HT-29 (cell line): ENCODE data around the gene AOX1. TPM values are rescaled to one million over a fixed set of nuclear protein-coding genes. Genes with fewer than 3 reads are reported as not detected.
A peak's percentile ranks its signal among the peaks of the same experiment; 100 is the strongest.
"Not testable (repeated sequence)": the region's sequence is repeated elsewhere in the genome, so short reads cannot be mapped to it uniquely, and the experiment has no call there.

Experiments used
- DNase-seq: peaks from one replicate; pipeline ENCODE4 v3.0.0-alpha.2; 2015; ENCODE audit warnings: low spot score
- total RNA-seq: library from RNA; depleted of rRNA; stranded (reverse); fragments of >200 nt; shearing (Covaris generic); gene quantifications from 2 replicates; pipeline ENCODE4 v1.2.3, GENCODE V29; 2014; rRNA removed

The AOX1 gene
- total RNA-seq: not detected in 2 replicates

- DNase-seq: no peak
These were observed at the start of gene AOX1 for GRCh38 chr2:200585730-200586643. Gene AOX1 (plus strand): TSS chr2:200586014. CDS start chr2:200586109, 95 bp downstream.

- no peak for DNase-seq
These were observed 47.7 kb upstream of the AOX1 start for GRCh38 chr2:200538139-200538538.

GRCh38 chr2:200540793-200541192 lies 45.0 kb upstream of the AOX1 start:
- no peak for DNase-seq

- DNase-seq: not testable (repeated sequence)
These were observed 19.2 kb upstream of the AOX1 start for GRCh38 chr2:200566596-200566995.

DNA sequence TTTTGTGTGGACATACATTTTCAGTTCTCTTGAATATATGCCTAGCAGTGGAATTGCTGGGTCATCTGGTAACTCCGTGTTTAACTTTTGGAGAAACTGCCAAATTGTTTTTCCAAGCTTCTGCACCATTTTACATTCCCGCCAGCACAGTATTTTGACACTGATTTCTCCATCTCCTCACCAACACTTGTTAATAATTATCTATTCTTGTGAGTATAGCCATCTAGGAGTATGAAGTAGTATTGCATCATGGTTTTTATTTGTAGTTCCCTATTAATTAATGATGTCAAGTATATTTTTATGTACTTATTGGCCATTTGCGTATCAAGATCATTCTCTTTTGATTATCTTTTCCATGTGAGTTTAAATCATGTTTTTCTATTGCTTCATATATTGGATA lies 17.9 kb upstream of the AOX1 start:
- DNase-seq: no peak

- peak; percentile 21 for DNase-seq
These were observed 9.9 kb upstream of the AOX1 start for GRCh38 chr2:200575957-200576356.

DNA sequence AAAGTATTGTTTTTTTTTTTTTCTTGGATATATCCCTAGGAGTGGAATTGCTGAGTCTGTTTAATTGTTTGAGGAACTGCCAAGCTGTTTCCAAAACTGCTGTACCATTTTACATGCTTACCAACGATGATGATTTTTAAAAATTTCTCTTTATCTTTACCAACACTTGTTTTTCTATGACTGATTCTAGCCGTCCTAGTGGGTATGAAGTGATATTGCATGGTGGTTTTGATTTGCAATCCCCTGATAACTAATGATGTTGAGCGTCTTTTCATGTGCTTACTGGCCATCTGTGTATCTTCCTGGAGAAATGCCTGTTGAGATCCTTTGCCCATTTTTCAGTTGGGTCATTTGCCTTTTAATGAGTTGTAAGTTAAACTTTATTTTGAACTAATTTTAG lies 8.8 kb upstream of the AOX1 start:
- no peak for DNase-seq

DNA sequence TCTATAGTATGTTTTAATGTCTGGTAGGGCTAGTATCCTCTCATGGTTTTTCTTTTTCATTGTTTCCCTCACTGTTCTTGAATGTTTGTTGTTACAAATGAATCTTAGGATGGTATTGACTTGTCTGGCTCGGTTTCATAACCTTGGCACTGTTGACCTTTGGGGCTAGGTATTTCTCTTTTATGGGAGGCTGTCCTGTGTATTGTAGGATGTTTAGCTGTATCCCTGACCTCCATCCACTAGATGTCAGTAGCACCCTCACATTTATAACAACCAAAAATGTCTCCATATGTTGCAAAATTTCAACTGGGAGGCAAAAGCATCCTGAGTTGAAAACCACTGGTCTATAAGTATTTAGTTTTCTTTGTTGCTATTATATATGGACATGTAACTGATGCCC lies 7.0 kb upstream of the AOX1 start:
- DNase-seq: peak; percentile 58

DNA sequence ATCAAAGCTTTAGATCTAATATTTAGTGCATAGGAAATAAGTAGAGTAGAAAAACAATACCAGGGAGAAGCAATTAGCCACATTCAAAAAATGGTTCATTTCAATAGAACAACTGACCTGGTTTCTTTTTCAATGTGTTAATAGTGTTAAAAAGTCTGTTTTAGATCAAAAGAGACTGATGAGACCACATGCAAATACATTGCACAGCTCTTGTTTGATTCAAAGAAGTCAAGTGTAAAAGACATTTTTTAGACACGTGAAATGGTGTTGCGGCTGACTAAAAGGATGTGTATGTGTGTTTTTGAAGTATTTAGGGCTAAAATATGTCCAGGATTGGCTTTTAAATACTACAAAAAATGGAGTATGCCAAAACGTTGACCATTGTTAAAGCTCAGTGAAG lies 1.2 kb upstream of the AOX1 start:
- no peak for DNase-seq

DNA sequence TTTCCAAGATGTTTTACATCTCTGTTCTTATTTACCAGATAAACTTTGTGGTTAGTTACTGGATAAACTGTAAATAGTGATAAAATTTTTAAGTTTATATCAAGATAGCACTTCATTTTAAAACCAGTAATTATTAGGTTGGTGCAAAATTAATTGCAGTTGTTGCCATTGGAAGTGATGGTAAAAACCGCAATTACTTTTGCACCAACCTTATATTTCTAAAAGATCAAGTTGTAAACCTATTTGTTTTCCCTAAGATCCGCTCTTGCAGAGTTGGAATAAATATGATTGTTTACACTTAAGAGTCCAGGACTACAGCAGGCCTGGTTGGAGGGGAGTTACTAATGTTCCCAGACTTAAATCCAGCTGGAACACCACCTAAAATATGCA lies 479 bp upstream of the AOX1 start:
- no peak for DNase-seq

GRCh38 chr2:200586644-200586975 lies 796 bp downstream of the AOX1 start:
- DNase-seq: no peak

DNA sequence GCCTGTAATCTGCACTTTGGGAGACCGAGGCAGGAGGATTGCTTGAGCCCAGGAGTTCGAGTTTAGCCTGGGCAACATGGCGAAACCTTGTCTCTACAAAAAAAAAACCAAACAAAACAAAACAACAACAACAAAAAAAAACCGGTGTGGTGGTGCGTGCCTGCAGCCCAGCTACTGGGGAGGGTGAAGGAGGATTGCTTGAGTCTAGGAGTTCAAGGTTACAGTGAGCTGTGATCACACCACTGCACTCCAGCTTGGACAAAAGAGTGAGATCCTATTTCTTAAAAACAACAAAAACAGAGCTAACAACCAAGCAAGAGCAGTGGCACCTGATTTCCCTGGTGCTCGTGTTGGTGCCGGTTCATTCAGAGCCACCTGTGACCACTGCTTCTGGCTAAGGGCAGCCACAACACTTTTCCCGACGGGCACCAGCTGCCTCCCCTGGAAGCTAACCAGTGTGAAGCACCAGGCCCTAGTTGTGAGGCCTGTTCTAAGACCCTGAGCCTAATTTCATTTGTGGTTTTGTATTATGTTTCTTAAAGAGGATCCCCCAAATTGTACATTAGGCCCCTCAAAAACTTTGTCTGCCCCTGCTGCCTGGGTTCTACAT lies 1.3 kb downstream of the AOX1 start:
- no peak for DNase-seq

GRCh38 chr2:200588076-200588678 lies 2.4 kb downstream of the AOX1 start:
- DNase-seq: no peak

GRCh38 chr2:200590090-200590489 lies 4.3 kb downstream of the AOX1 start:
- no peak for DNase-seq

- no peak for DNase-seq
These were observed 5.5 kb downstream of the AOX1 start for GRCh38 chr2:200591308-200591707.

- peak; percentile 26 for DNase-seq
These were observed 6.7 kb downstream of the AOX1 start for GRCh38 chr2:200592406-200593075.

DNA sequence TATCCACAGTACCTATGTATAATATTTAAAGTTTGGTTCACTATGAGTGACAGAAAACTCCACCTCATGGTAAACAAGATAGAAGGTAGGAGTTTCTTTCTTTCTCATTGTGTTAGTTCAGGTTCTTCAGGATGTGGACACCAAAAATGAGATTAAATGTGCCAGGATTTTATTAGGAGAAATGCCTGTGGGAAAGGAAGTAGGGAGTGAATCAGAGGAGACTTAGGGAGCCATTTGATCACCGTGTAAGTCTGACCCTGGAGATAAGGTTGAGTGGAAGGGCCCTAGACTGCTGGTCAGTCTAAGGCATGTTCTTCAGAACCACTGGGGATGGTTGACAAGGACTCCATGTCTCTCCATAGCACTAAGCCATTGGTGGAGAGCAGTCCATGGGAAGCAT lies 8.1 kb downstream of the AOX1 start:
- DNase-seq: no peak

DNA sequence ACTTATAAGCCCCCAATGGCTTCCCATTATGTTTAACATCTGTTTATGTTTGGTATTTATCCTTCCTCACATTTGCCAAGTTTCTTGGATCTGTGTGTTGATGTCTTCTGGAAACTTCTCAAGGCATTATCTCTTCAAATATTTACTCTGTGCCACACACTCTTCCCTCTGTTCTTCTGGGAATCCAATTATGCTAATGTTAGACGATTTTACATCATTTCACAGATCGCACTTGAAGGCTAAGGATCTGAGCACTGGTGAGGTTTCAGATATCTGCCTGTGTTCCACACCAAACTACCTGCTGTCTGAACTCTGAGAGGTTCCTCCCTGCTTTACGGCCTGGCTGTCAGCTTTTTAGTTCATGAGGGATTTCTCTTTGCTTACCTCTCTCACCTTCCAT lies 10.1 kb downstream of the AOX1 start:
- DNase-seq: no peak

GRCh38 chr2:200596774-200597570 lies 11.2 kb downstream of the AOX1 start:
- peak; percentile 60 for DNase-seq

GRCh38 chr2:200599206-200599605 lies 13.4 kb downstream of the AOX1 start:
- no peak for DNase-seq

DNA sequence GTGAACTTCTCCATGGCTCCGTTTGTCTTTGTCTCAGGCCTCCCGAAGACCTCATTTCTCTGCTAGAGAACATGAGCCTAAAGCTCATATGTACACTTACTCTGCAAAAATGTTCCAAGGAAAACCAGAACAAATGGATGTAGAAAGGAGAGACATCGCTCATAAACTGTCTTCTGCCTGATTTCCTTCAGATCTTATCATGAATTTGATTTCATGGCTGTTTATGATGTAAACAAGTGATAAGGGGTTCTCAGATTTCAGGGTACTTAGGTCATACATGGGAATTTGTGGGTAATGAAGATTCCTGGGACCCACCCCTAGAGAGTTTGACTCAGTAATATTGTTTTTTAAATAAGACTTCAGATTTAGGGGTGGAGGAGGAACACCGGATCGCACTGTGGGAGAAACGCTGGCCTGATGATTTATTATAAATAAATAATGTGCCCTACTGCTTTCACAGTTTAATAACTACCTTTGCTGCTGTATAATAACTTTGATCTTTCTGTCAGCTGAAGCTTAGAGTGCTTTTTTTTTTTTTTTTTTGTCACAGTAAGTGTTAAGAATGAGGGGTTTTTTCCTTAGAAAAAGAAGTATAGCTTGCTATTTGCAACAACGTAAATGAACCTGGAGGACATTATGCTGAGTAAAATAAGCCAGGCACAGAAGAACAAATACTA lies 14.9 kb downstream of the AOX1 start:
- DNase-seq: no peak
